Spinal cord (tissue), 4 donors: ENCODE measurements around the gene TPCN1. TPM values are rescaled to one million over a fixed set of nuclear protein-coding genes. Genes with fewer than 3 reads are reported as not detected.

Experiments used
- polyA plus RNA-seq, 2 donors: library from polyadenylated mRNA; unstranded; fragments of 120-200 nt; gene quantifications; one replicate each; pipeline ENCODE4 v1.2.1, GENCODE V29; 2013; ENCODE audit not compliant: insufficient read length in 2 of 2
- small RNA-seq: library from RNA; depleted of rRNA; stranded (forward); fragments of <200 nt; gene quantifications from one replicate; pipeline ENCODE3, GENCODE V24; 2014; ENCODE audit warnings: low replicate concordance
- total RNA-seq, 2 donors: library from RNA; depleted of rRNA in 1 of 2; stranded (reverse); fragments of 120-200 nt in 1 of 2; fragments of >200 nt in 1 of 2; gene quantifications; one replicate each; pipeline versions ENCODE4 v1.2.3 to v1.2.4, GENCODE V29; 2013 to 2014

TPCN1 gene
- total and polyA plus RNA-seq, 4 donors: 14.0 to 43.8 (median 29.1) TPM

Small RNAs within 50 kb of the gene (small RNA-seq; reads per million reads assigned to genes)
- gene MIR6762 (0.08 reads per million), gene RF00019 (not detected)

Other genes starting within 250 kb of the TPCN1 start
- gene OAS2, start 242.9 kb upstream of the TPCN1 start, total RNA-seq: 1 to 10 TPM; 4.9 to 9.3 TPM
- gene OAS2, start 242.9 kb upstream of the TPCN1 start, polyA plus RNA-seq: 1 to 10 TPM; 4.1 to 5.1 TPM
- gene DTX1, start 164.7 kb upstream of the TPCN1 start, total RNA-seq: 10 to 100 TPM; 14.4 to 23.3 TPM
- 10 to 100 TPM; 73.3 to 83.5 TPM for gene DTX1, start 164.7 kb upstream of the TPCN1 start, polyA plus RNA-seq
- 1 to 10 TPM in 1 of 2 donors, under 1 TPM in 1; 0.72 to 2.6 TPM for gene RASAL1, start 85.7 kb upstream of the TPCN1 start, total RNA-seq
- 1 to 10 TPM; 2.2 to 3.0 TPM for gene RASAL1, start 85.7 kb upstream of the TPCN1 start, polyA plus RNA-seq
- 1 to 10 TPM; 1.2 to 7.6 TPM for gene CFAP73, start 71.7 kb upstream of the TPCN1 start, total RNA-seq
- 10 to 100 TPM; 12.4 to 14.9 TPM for gene CFAP73, start 71.7 kb upstream of the TPCN1 start, polyA plus RNA-seq
- gene DDX54, start 36.0 kb upstream of the TPCN1 start, total RNA-seq: 10 to 100 TPM; 14.0 to 19.8 TPM
- 10 to 100 TPM; 65.7 to 67.1 TPM for gene DDX54, start 36.0 kb upstream of the TPCN1 start, polyA plus RNA-seq
- 10 to 100 TPM; 11.7 to 25.9 TPM for gene RITA1, start 35.7 kb upstream of the TPCN1 start, total RNA-seq
- gene RITA1, start 35.7 kb upstream of the TPCN1 start, polyA plus RNA-seq: 10 to 100 TPM; 31.4 to 32.1 TPM
- 1 to 10 TPM; 8.2 to 9.3 TPM for gene SLC8B1, start 113.6 kb downstream of the TPCN1 start, total RNA-seq
- gene SLC8B1, start 113.6 kb downstream of the TPCN1 start, polyA plus RNA-seq: 10 to 100 TPM; 13.9 to 21.1 TPM
- 10 to 100 TPM; 13.2 to 27.0 TPM for gene PLBD2, start 137.1 kb downstream of the TPCN1 start, total RNA-seq
- gene PLBD2, start 137.1 kb downstream of the TPCN1 start, polyA plus RNA-seq: 10 to 100 TPM; 46.4 to 50.1 TPM
- gene SDS, start 182.4 kb downstream of the TPCN1 start, total RNA-seq: under 1 TPM; 0.39 to 0.50 TPM
- gene SDS, start 182.4 kb downstream of the TPCN1 start, polyA plus RNA-seq: 1 to 10 TPM; 1.5 to 2.4 TPM
- gene SDSL, start 200.9 kb downstream of the TPCN1 start, total RNA-seq: 10 to 100 TPM in 1 of 2 donors, 1 to 10 TPM in 1; 5.1 to 10.9 TPM
- 10 to 100 TPM; 13.3 to 15.2 TPM for gene SDSL, start 200.9 kb downstream of the TPCN1 start, polyA plus RNA-seq